Pancreas (tissue), 10 donors: ENCODE data around the gene PTGES2. TPM values are rescaled to one million over a fixed set of nuclear protein-coding genes. Genes with fewer than 3 reads are reported as not detected.

Experiments used
- ATAC-seq, 4 donors: fragments of 200-7000 bp; cut with Tn5 transposase; one replicate each; pipeline versions ENCODE4 v1.8.0 to v1.9.1; 2020; ENCODE audit warnings: mild to moderate bottlenecking in 4 of 4, moderate library complexity in 4 of 4
- DNase-seq, 6 donors: peaks; one replicate each; pipeline ENCODE4 v3.0.0-alpha.2; 2020
- FAIRE-seq: peaks from 2 replicates; lab custom pipeline; 2012; peaks lifted over from hg19 to GRCh38; lab: Jason Lieb, UNC
- H3K27ac ChIP-seq, 4 donors: fragments of 200-600 bp; sonication (generic); 1 replicate in 3 of 4; 2 replicates in 1 of 4; pipeline versions ENCODE4 v1.5.0 to v1.8.0; 2020
- H3K27me3 ChIP-seq, 4 donors: fragments of 200-600 bp; one replicate each; pipeline ENCODE4 v1.8.0; 2021
- H3K36me3 ChIP-seq, 3 donors: fragments of 200-600 bp; sonication (generic) in 1 of 3; one replicate each; pipeline versions ENCODE4 v1.5.0 to v1.8.0; 2020 to 2021
- H3K4me1 ChIP-seq, 3 donors: fragments of 200-600 bp; one replicate each; pipeline ENCODE4 v1.8.0; 2021
- H3K4me3 ChIP-seq, 4 donors: fragments of 200-600 bp; sonication (generic) in 2 of 4; one replicate each; pipeline versions ENCODE4 v1.5.0 to v1.8.0; 2020 to 2021
- H3K9me3 ChIP-seq, 4 donors: fragments of 200-600 bp; one replicate each; pipeline ENCODE4 v1.8.0; 2021
- CTCF ChIP-seq, 4 donors: fragments of 200-600 bp; sonication (generic) in 3 of 4; IDR thresholded peaks; one replicate each; pipeline versions ENCODE4 v1.5.0 to v1.8.0; 2021; ENCODE audit warnings: antibody characterized with exemption in 4 of 4
- WGBS, 2 donors: extraction: QIAGEN DNeasy Blood & Tissue Kit; methylation state at CpG; one replicate each; pipeline ENCODE4 v1.1.7; 2013; 5-methylcytosine and 5-hydroxymethylcytosine counted together
- intact Hi-C, 3 donors: fragments of 100-400 bp; cut with DNase I; formaldehyde crosslinking; loops; one replicate each; pipeline versions ENCODE4 v1.11.1 to v1.14.2; 2022
- polyA plus RNA-seq, 2 donors: library from polyadenylated mRNA; stranded (reverse); fragments of 200-250 nt; gene quantifications; one replicate each; pipeline ENCODE4 v1.2.3, GENCODE V29; 2013
- total RNA-seq, 6 donors: library from RNA; stranded (reverse); fragmentation: NEBNext Ultra II Directional in 4 of 6; extraction: Animal tissue kit (Norgen Biotek cat#: 25700) in 4 of 6; gene quantifications; one replicate each; pipeline versions ENCODE4 v1.2.1 to v1.2.4, GENCODE V29; 2021 to 2023
- donor health status: healthy with polysubstance abuse.
- donor health status: DM: no; HTN: no; CAD: no; lungs with moderate emphysema.
- donor health status: DM: no; HTN: no; CAD: no.
- donor health status: control.
- donor health status: control.
- donor health status: Bipolar disorder and iron deficiency.
- donor health status: DM: yes; HTN: yes; CAD: no.
- donor health status: DM: no; HTN: no; CAD: no.
- donor health status: DM: no; HTN: no; CAD: no.
- donor health status: DM: yes; HTN: yes; CAD: no.

PTGES2 gene
- total and polyA plus RNA-seq, 8 donors: 25.4 to 78.5 (median 38.4) TPM

GRCh38 chr9:128109050-128109709 is 18.3 kb downstream of the PTGES2 start:
- Histone ChIP-seq H3K27me3 (no peaks in the 10 kb centered on the region), H3K36me3 (peaks cover 13 to 30% (median 29%) of the 10 kb centered on the region in 3 donors), H3K9me3 (no peaks in the 10 kb centered on the region), H3K4me1 (peaks cover 0 to 11% (median 5%) of the 10 kb centered on the region in 3 donors), H3K4me3 (no peak overlapping the region), H3K27ac (no peak overlapping the region)
- 73 to 82% methylated on average over 20 of the region's 20 CpGs for WGBS, 2 donors
- TF ChIP-seq CTCF (IDR thresholded peaks at IDR 0.05): no peak
- no peak for FAIRE-seq
- intact Hi-C loops: no loop called here
- DNase-seq: peak in 5 of 6 donors; percentile 9 to 52 (median 33)
- no peak for ATAC-seq

GRCh38 chr9:128108269-128109049 is 19.1 kb downstream of the PTGES2 start:
- Histone ChIP-seq H3K4me3 (no peak overlapping the region), H3K36me3 (peaks cover 13 to 30% (median 29%) of the 10 kb centered on the region in 3 donors), H3K27ac (no peak overlapping the region), H3K27me3 (no peaks in the 10 kb centered on the region), H3K4me1 (peaks cover 3 to 18% (median 12%) of the 10 kb centered on the region in 3 donors), H3K9me3 (no peaks in the 10 kb centered on the region)
- 71 to 72% methylated on average over 15 of the region's 15 CpGs for WGBS, 2 donors
- FAIRE-seq (no peak), DNase-seq (peak in 4 of 6 donors; percentile 27 to 34 (median 32)), ATAC-seq (no peak)
- no peak for TF ChIP-seq CTCF (IDR thresholded peaks at IDR 0.05)
- intact Hi-C loops: no loop called here

GRCh38 chr9:128107468-128108268 is 19.9 kb downstream of the PTGES2 start:
- no peak for ATAC-seq
- peaks cover 10 to 26% (median 20%) of the 10 kb centered on the region in 3 donors for H3K4me1 ChIP-seq
- H3K9me3 ChIP-seq: no peaks in the 10 kb centered on the region
- H3K36me3 ChIP-seq: peaks cover 13 to 32% (median 30%) of the 10 kb centered on the region in 3 donors
- intact Hi-C loops: no loop called here
- no peak overlapping the region for H3K4me3 ChIP-seq
- 83 to 87% methylated on average over 18 of the region's 18 CpGs for WGBS, 2 donors
- peak in 4 of 6 donors; percentile 38 to 70 (median 60) for DNase-seq
- no peak for TF ChIP-seq CTCF (IDR thresholded peaks at IDR 0.05)
- FAIRE-seq: no peak
- no peak overlapping the region for H3K27ac ChIP-seq
- H3K27me3 ChIP-seq: no peaks in the 10 kb centered on the region

GRCh38 chr9:128106940-128107467 is 20.5 kb downstream of the PTGES2 start:
- Histone ChIP-seq H3K36me3 (peaks cover 13 to 39% (median 35%) of the 10 kb centered on the region in 3 donors), H3K27me3 (no peaks in the 10 kb centered on the region), H3K4me1 (peaks cover 17 to 30% (median 26%) of the 10 kb centered on the region in 3 donors), H3K4me3 (no peak overlapping the region), H3K9me3 (no peaks in the 10 kb centered on the region), H3K27ac (no peak overlapping the region)
- no peak for TF ChIP-seq CTCF (IDR thresholded peaks at IDR 0.05)
- DNase-seq: peak in 2 of 6 donors; percentile 54 to 83
- 92 to 95% methylated on average over 23 of the region's 23 CpGs for WGBS, 2 donors
- FAIRE-seq: no peak
- no peak for ATAC-seq
- intact Hi-C loops: no loop called here
